ENCODE results near the gene TMEM161A. TPM values are rescaled to one million over a fixed set of nuclear protein-coding genes. Genes with fewer than 3 reads are reported as not detected.

The TMEM161A gene
- total and polyA plus RNA-seq, 2 donors (not counting 1 experiment from before 2014, with no cell fraction given): 23.6 to 44.0 TPM

GRCh38 chr19:19132912-19133311, 5.4 kb downstream of the TMEM161A start:
- no peak overlapping the region for H3K4me3 Mint-ChIP-seq
- H3K9me3 ChIP-seq (ENCODE audit: control extremely low read depth in 1 of 3, control insufficient read depth in 2 of 3, insufficient read depth in 1 of 3, low read length in 2 of 3): peaks cover 0 to 17% (median 4%) of the 10 kb centered on the region in 3 donors
- peaks cover 7 to 19% of the 10 kb centered on the region in 2 donors for H3K4me1 ChIP-seq (ENCODE audit: control insufficient read depth in 2 of 2, insufficient read depth in 2 of 2, low read length in 2 of 2)
- peaks cover 0 to 2% of the 10 kb centered on the region in 2 experiments for H3K36me3 ChIP-seq (replicated peaks in 1 of 2; ENCODE audit: control extremely low read depth in 1 of 2, control insufficient read depth in 1 of 2, extremely low read depth in 1 of 2, insufficient read depth in 2 of 2, low read length in 1 of 2)
- H2AFZ ChIP-seq (ENCODE audit: insufficient read depth, low read depth, low read length, poor library complexity, severe bottlenecking): no peak overlapping the region
- 97% methylated on average over 12 of the region's 12 CpGs for WGBS (ENCODE audit: insufficient coverage)
- H3K9me3 Mint-ChIP-seq (ENCODE audit: insufficient read depth): peaks cover 3% of the 10 kb centered on the region
- H3K9ac ChIP-seq (ENCODE audit: low read length): no peak overlapping the region
- DNase-seq: no peak
- POLR2A ChIA-PET: no interaction called here
- ATAC-seq (ENCODE audit: low read depth): no peak
- H4K20me1 ChIP-seq (ENCODE audit: control insufficient read depth, insufficient read depth, low read length, poor library complexity, severe bottlenecking): no peaks in the 10 kb centered on the region
- TF ChIP-seq CTCF (IDR thresholded peaks at IDR 0.05): no peak
- no peak for TF ChIP-seq EZH2 (IDR thresholded peaks at IDR 0.05; ENCODE audit: borderline replicate concordance, insufficient read depth, low read depth, low read length, poor library complexity, severe bottlenecking)
- H3K27me3 Mint-ChIP-seq: no peaks in the 10 kb centered on the region
- no peak overlapping the region for H3K4me3 ChIP-seq (ENCODE audit: control extremely low read depth in 1 of 5, extremely low read depth in 1 of 5, insufficient read depth in 1 of 5, low read depth in 2 of 5, low read length in 4 of 5)
- peaks cover 24% of the 10 kb centered on the region for H3K4me1 Mint-ChIP-seq
- H3K79me2 ChIP-seq (ENCODE audit: control insufficient read depth, insufficient read depth, low read length): peaks cover 11% of the 10 kb centered on the region
- H3K27me3 ChIP-seq (replicated peaks in 1 of 4; ENCODE audit: control extremely low read depth in 1 of 4, control insufficient read depth in 3 of 4, insufficient read depth in 4 of 4, low read length in 3 of 4): no peaks in the 10 kb centered on the region
- no peak overlapping the region for H3K27ac Mint-ChIP-seq
- no peak overlapping the region for H3K27ac ChIP-seq (ENCODE audit: low read length in 2 of 2)
- CTCF ChIA-PET: interaction anchor here (1.5 to 1.7 kb wide), 2 partner anchors 42 to 82 kb away, joined by 3 to 4 read pairs; no protein-coding TSS in a partner anchor
- no peak overlapping the region for H3K4me2 ChIP-seq (replicated peaks; ENCODE audit: low read depth, low read length, poor library complexity, severe bottlenecking)
- intact Hi-C loops (cut with micrococcal nuclease): no loop called here

GRCh38 chr19:19131989-19132388, 6.3 kb downstream of the TMEM161A start:
- Histone ChIP-seq H3K27me3 (replicated peaks in 1 of 4; ENCODE audit: control extremely low read depth in 1 of 4, control insufficient read depth in 3 of 4, insufficient read depth in 4 of 4, low read length in 3 of 4) (no peaks in the 10 kb centered on the region), H2AFZ (ENCODE audit: insufficient read depth, low read depth, low read length, poor library complexity, severe bottlenecking) (no peak overlapping the region), H3K36me3 (replicated peaks in 1 of 2; ENCODE audit: control extremely low read depth in 1 of 2, control insufficient read depth in 1 of 2, extremely low read depth in 1 of 2, insufficient read depth in 2 of 2, low read length in 1 of 2) (peaks cover 0 to 2% of the 10 kb centered on the region in 2 experiments), H3K79me2 (ENCODE audit: control insufficient read depth, insufficient read depth, low read length) (peaks cover 2% of the 10 kb centered on the region), H3K4me3 (ENCODE audit: control extremely low read depth in 1 of 5, extremely low read depth in 1 of 5, insufficient read depth in 1 of 5, low read depth in 2 of 5, low read length in 4 of 5) (no peak overlapping the region), H3K9me3 (ENCODE audit: control extremely low read depth in 1 of 3, control insufficient read depth in 2 of 3, insufficient read depth in 1 of 3, low read length in 2 of 3) (peaks cover 0 to 17% (median 4%) of the 10 kb centered on the region in 3 donors), H3K27ac (ENCODE audit: low read length in 2 of 2) (no peak overlapping the region), H3K4me1 (ENCODE audit: control insufficient read depth in 2 of 2, insufficient read depth in 2 of 2, low read length in 2 of 2) (peaks cover 0 to 10% of the 10 kb centered on the region in 2 donors), H4K20me1 (ENCODE audit: control insufficient read depth, insufficient read depth, low read length, poor library complexity, severe bottlenecking) (no peaks in the 10 kb centered on the region), H3K4me2 (replicated peaks; ENCODE audit: low read depth, low read length, poor library complexity, severe bottlenecking) (no peak overlapping the region), H3K9ac (ENCODE audit: low read length) (no peak overlapping the region)
- CTCF ChIA-PET: interaction anchor here (1.7 kb wide), 1 partner anchor 43 kb away, joined by 4 read pairs; no protein-coding TSS in a partner anchor
- WGBS (ENCODE audit: insufficient coverage): 100% methylated on average over 2 of the region's 3 CpGs
- Mint-ChIP-seq H3K9me3 (ENCODE audit: insufficient read depth) (peaks cover 3% of the 10 kb centered on the region), H3K4me1 (peaks cover 15% of the 10 kb centered on the region), H3K4me3 (no peak overlapping the region), H3K27me3 (no peaks in the 10 kb centered on the region), H3K27ac (no peak overlapping the region)
- DNase-seq (no peak), ATAC-seq (ENCODE audit: low read depth) (no peak)
- TF ChIP-seq EZH2 (IDR thresholded peaks at IDR 0.05; ENCODE audit: borderline replicate concordance, insufficient read depth, low read depth, low read length, poor library complexity, severe bottlenecking) (no peak), CTCF (IDR thresholded peaks at IDR 0.05) (no peak)
- POLR2A ChIA-PET: interaction anchor here (0.6 kb wide), 1 partner anchor 58 kb away, joined by 7 read pairs; no protein-coding TSS in a partner anchor
- intact Hi-C loops (cut with micrococcal nuclease): no loop called here
